ENCODE measurements around the gene TSPEAR.
"Not testable (repeated sequence)": the region's sequence is repeated elsewhere in the genome, so short reads cannot be mapped to it uniquely, and the experiment has no call there.

Gene TSPEAR

DNA sequence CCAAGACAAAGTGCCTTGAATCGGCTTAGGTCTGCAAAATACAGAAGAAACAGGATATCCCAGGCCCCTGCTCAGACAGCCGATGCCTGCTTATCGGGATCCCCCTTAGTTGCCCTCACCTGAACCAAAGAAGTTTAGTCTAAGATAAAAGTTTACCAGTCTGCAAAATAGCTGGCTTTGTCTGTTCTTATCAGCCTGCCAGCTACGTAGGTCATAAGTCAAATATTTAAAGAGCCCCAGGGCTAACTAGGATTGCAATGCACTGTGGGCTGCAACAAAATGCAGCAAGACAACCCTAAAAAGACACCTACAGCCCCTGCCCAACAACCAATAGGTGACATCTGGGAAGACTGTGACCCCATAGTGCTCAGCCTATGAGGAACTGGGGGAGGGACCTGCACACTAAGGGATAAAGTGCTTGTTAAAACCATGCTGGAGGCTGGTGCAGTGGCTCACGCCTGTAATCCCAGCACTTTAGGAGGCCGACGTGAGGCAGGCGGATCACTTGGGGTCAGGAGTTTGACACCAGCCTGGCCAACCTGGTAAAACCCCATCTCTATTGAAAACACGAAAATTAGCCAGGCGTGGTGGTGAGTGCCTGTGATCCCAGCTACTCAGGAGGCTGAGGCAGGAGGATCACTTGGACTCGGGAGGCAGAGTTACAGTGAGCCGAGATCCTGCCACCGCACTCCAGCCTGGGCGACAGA is 228.6 kb downstream of the TSPEAR start:
- TF ChIP-seq CTCF (IDR thresholded peaks at IDR 0.05; ENCODE audit: unreplicated experiment in 3 of 3), result no peak
- peaks cover 7% of the 10 kb centered on the region for H3K9me3 Mint-ChIP-seq
- H3K4me3 Mint-ChIP-seq, result no peak overlapping the region
- no peak overlapping the region for H3K27ac Mint-ChIP-seq
- H3K27me3 Mint-ChIP-seq (ENCODE audit: low read depth), result peaks cover 6% of the 10 kb centered on the region
- H3K36me3 Mint-ChIP-seq (ENCODE audit: low read depth), result no peaks in the 10 kb centered on the region
- no peaks in the 10 kb centered on the region for H3K4me1 Mint-ChIP-seq

- Mint-ChIP-seq H3K36me3 (ENCODE audit: low read depth) (no peaks in the 10 kb centered on the region), H3K4me3 (no peak overlapping the region), H3K4me1 (no peaks in the 10 kb centered on the region), H3K27ac (no peak overlapping the region), H3K9me3 (peaks cover 3% of the 10 kb centered on the region), H3K27me3 (ENCODE audit: low read depth) (peaks cover 6% of the 10 kb centered on the region)
- TF ChIP-seq CTCF (IDR thresholded peaks at IDR 0.05; ENCODE audit: unreplicated experiment in 3 of 3), result no peak
Measured at GRCh38 chr21:44480200-44481053, 230.9 kb downstream of the TSPEAR start.

- not testable (repeated sequence) for H3K9me3 Mint-ChIP-seq; H3K4me1 Mint-ChIP-seq; H3K4me3 Mint-ChIP-seq; H3K27ac Mint-ChIP-seq; H3K27me3 Mint-ChIP-seq (ENCODE audit: low read depth); H3K36me3 Mint-ChIP-seq (ENCODE audit: low read depth)
- TF ChIP-seq CTCF (IDR thresholded peaks at IDR 0.05; ENCODE audit: unreplicated experiment in 3 of 3), result peak; percentile 59 to 67 (median 63)
Measured at GRCh38 chr21:44479556-44480199, 231.7 kb downstream of the TSPEAR start.

DNA sequence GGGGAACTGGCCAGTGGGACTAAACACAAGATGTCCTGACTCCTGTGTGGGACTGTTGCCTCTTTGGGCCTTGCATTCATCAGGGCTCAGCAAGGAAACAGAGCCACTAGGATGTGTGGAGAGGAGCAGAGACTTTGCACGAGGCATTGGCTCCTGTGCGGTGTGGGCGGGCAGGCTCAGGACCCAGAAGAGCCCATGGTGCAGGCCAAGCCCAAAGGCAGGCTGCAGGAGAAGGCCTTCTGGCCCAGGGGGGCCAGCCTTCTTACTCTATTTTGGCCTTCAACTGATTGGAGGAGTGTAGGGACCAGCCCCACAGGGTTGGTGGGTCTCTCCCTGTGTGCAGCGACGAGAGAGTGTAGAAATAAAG is 232.6 kb downstream of the TSPEAR start:
- H3K27me3 Mint-ChIP-seq (ENCODE audit: low read depth), result peaks cover 5% of the 10 kb centered on the region
- no peak for TF ChIP-seq CTCF (IDR thresholded peaks at IDR 0.05; ENCODE audit: unreplicated experiment in 3 of 3)
- H3K27ac Mint-ChIP-seq, result no peak overlapping the region
- no peaks in the 10 kb centered on the region for H3K4me1 Mint-ChIP-seq
- H3K4me3 Mint-ChIP-seq, result no peak overlapping the region
- H3K9me3 Mint-ChIP-seq, result no peaks in the 10 kb centered on the region
- H3K36me3 Mint-ChIP-seq (ENCODE audit: low read depth), result no peaks in the 10 kb centered on the region

GRCh38 chr21:44478124-44478800 is 233.1 kb downstream of the TSPEAR start:
- H3K27me3 Mint-ChIP-seq (ENCODE audit: low read depth), result no peaks in the 10 kb centered on the region
- no peak for TF ChIP-seq CTCF (IDR thresholded peaks at IDR 0.05; ENCODE audit: unreplicated experiment in 3 of 3)
- H3K27ac Mint-ChIP-seq, result no peak overlapping the region
- H3K4me3 Mint-ChIP-seq, result no peak overlapping the region
- no peaks in the 10 kb centered on the region for H3K36me3 Mint-ChIP-seq (ENCODE audit: low read depth)
- no peaks in the 10 kb centered on the region for H3K4me1 Mint-ChIP-seq
- no peaks in the 10 kb centered on the region for H3K9me3 Mint-ChIP-seq

Data from nephron (organoid).